Neuronal stem cell (in vitro differentiated cells): ENCODE data around the gene CRYBB2.

ENCODE experiments used
- DNase-seq: peaks from one replicate; pipeline ENCODE4 v3.0.0-alpha.2; 2013; ENCODE audit warnings: low spot score
- H2AFZ ChIP-seq: one replicate; pipeline ENCODE4 v1.6.1; 2013; ENCODE audit warnings: mild to moderate bottlenecking, low read length, inconsistent platforms
- H2AK5ac ChIP-seq: 2 replicates; pipeline ENCODE4 v1.6.1; 2013; ENCODE audit warnings: low read depth, mild to moderate bottlenecking, inconsistent platforms, low read length, moderate library complexity, mixed read lengths
- H2BK120ac ChIP-seq: 2 replicates; pipeline ENCODE4 v1.6.1; 2013; ENCODE audit warnings: low read depth, mild to moderate bottlenecking, inconsistent platforms, low read length, moderate library complexity, mixed read lengths
- H2BK12ac ChIP-seq: one replicate; pipeline ENCODE4 v1.6.1; 2013; ENCODE audit warnings: low read length, inconsistent platforms
- H2BK15ac ChIP-seq: 2 replicates; pipeline ENCODE4 v1.6.1; 2013; ENCODE audit warnings: mild to moderate bottlenecking, low read length, inconsistent platforms, mixed read lengths
- H2BK5ac ChIP-seq: one replicate; pipeline ENCODE4 v1.6.1; 2013; ENCODE audit warnings: inconsistent platforms, mild to moderate bottlenecking, low read length, moderate library complexity
- H3K14ac ChIP-seq: one replicate; pipeline ENCODE4 v1.6.1; 2013; ENCODE audit warnings: low read length, inconsistent platforms
- H3K18ac ChIP-seq: 2 replicates; pipeline ENCODE4 v1.6.1; 2013; ENCODE audit warnings: low read length, inconsistent platforms
- H3K23ac ChIP-seq: 2 replicates; pipeline ENCODE4 v1.6.1; 2013; ENCODE audit warnings: low read depth, mild to moderate bottlenecking, mixed read lengths, low read length, inconsistent platforms; ENCODE audit not compliant: poor library complexity
- H3K27ac ChIP-seq: replicated peaks from 3 replicates; pipeline ENCODE4 v1.5.1; 2013; ENCODE audit warnings: low read length, inconsistent platforms
- H3K27me3 ChIP-seq, 3 experiments: 2 replicates each; pipeline ENCODE4 v1.6.1; 2013; ENCODE audit warnings: low read length in 3 of 3, mild to moderate bottlenecking in 2 of 3, inconsistent platforms in 1 of 3, low read depth in 1 of 3, mixed read lengths in 1 of 3, moderate library complexity in 1 of 3; ENCODE audit not compliant: control insufficient read depth in 3 of 3, insufficient read depth in 3 of 3
- H3K36me3 ChIP-seq, 2 donors: replicated peaks in 1 of 2; 2 replicates each; pipeline ENCODE4 v1.6.1; 2013; ENCODE audit warnings: low read length in 2 of 2; ENCODE audit not compliant: control insufficient read depth in 2 of 2, insufficient read depth in 2 of 2
- H3K4ac ChIP-seq: 2 replicates; pipeline ENCODE4 v1.6.1; 2013; ENCODE audit warnings: inconsistent platforms, mild to moderate bottlenecking, low read length, moderate library complexity
- H3K4me1 ChIP-seq, 2 donors: 1 replicate in 1 of 2; 2 replicates in 1 of 2; pipeline ENCODE4 v1.6.1; 2013; ENCODE audit warnings: low read length in 2 of 2, low read depth in 1 of 2; ENCODE audit not compliant: control insufficient read depth in 2 of 2, insufficient read depth in 1 of 2
- H3K4me2 ChIP-seq: one replicate; pipeline ENCODE4 v1.6.1; 2013; ENCODE audit warnings: mild to moderate bottlenecking, low read length, inconsistent platforms; ENCODE audit not compliant: insufficient read depth, poor library complexity, severe bottlenecking
- H3K4me3 ChIP-seq, 2 donors: 2 replicates each; pipeline ENCODE4 v1.5.1; 2013; ENCODE audit warnings: low read length in 2 of 2, mild to moderate bottlenecking in 2 of 2, inconsistent platforms in 1 of 2, moderate library complexity in 1 of 2
- H3K79me1 ChIP-seq: one replicate; pipeline ENCODE4 v1.6.1; 2013; ENCODE audit warnings: low read depth, mild to moderate bottlenecking, inconsistent platforms, low read length, moderate library complexity
- H3K9ac ChIP-seq: one replicate; pipeline ENCODE4 v1.6.1; 2013; ENCODE audit warnings: mild to moderate bottlenecking, low read depth, low read length, inconsistent platforms; ENCODE audit not compliant: poor library complexity
- H3K9me3 ChIP-seq, 2 donors: replicated peaks in 1 of 2; 2 replicates each; pipeline versions ENCODE3 to v1.6.1; 2013; ENCODE audit warnings: low read length in 2 of 2, mild to moderate bottlenecking in 2 of 2, inconsistent platforms in 1 of 2, low read depth in 1 of 2, mixed read lengths in 1 of 2, moderate library complexity in 1 of 2; ENCODE audit not compliant: control insufficient read depth in 2 of 2, insufficient read depth in 1 of 2
- H4K8ac ChIP-seq: one replicate; pipeline ENCODE4 v1.6.1; 2013; ENCODE audit warnings: low read depth, mild to moderate bottlenecking, inconsistent platforms, low read length, moderate library complexity
- H4K91ac ChIP-seq: one replicate; pipeline ENCODE4 v1.6.1; 2013; ENCODE audit warnings: low read length, low read depth, mild to moderate bottlenecking, inconsistent platforms; ENCODE audit not compliant: poor library complexity
- WGBS, 2 donors: extraction: QIAGEN DNeasy Blood & Tissue Kit; methylation state at CpG; one replicate each; pipeline ENCODE4 v1.1.7; 2013; ENCODE audit warnings: missing lambda C conversion rate in 2 of 2, mixed read lengths in 1 of 2; ENCODE audit not compliant: insufficient read length in 2 of 2, insufficient replicate concordance in 1 of 2; ENCODE audit errors: extremely low coverage in 2 of 2; 5-methylcytosine and 5-hydroxymethylcytosine counted together

CRYBB2 gene

DNA sequence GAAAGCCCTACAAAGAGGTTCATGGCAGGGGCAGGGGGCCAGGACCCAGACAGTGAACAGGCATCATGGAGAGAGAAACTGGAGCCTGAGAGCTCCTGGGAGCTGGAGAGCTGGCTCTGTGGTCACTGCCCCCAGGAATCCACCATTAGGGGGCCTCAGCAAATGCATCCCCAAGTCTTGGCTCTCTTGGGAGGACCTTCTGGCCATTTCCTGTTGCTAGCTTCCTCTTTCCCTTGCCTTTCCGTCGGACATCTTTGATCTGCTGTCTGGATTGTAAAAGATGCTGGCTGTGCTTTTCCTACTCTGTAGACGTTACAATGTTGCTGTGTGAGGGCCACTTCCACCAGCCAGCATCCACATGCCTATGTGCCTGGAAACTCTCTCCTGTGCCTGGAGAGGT lies 7.1 kb upstream of the CRYBB2 start:
- Histone ChIP-seq H3K9me3 (peaks cover 0 to 9% of the 10 kb centered on the region in 2 donors), H4K8ac (no peak overlapping the region), H2BK15ac (no peak overlapping the region), H3K14ac (no peak overlapping the region), H2AFZ (peak overlapping the region; percentile 76), H3K18ac (no peak overlapping the region), H3K4me2 (no peak overlapping the region), H3K4me3 (peak overlapping the region in 1 of 2 donors; percentile 35), H3K4me1 (no peaks in the 10 kb centered on the region), H3K9ac (no peak overlapping the region), H2BK5ac (no peak overlapping the region), H3K23ac (no peak overlapping the region), H3K36me3 (no peaks in the 10 kb centered on the region), H3K27me3 (peaks cover 0 to 6% (median 0%) of the 10 kb centered on the region in 3 experiments), H2AK5ac (no peak overlapping the region), H3K79me1 (no peaks in the 10 kb centered on the region), H3K4ac (no peak overlapping the region), H2BK120ac (no peak overlapping the region), H2BK12ac (no peak overlapping the region), H3K27ac (no peak overlapping the region), H4K91ac (no peak overlapping the region)
- no peak for DNase-seq
- WGBS, 2 donors, result no CpG with 5 or more reads among the region's 3 CpGs

DNA sequence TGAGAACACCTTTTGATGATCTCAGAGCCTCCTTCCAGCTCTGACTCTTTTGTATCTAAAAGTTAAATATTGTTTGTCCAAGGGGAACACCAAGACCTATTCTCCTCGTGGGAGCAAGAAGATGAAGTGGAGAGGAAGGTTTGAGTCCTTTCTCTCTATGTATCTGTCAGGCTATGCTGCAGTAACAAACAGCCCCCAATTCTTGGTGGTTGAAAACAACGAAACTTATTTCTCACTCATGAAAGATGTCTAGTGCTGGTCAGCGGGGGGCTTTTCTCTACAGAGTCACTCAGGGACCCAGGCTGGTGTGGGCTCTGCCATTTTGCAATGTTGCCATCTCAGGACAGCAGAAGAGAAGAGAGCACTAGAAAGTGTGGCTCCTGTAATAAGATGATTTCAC lies 6.2 kb upstream of the CRYBB2 start:
- Histone ChIP-seq H2BK15ac (no peak overlapping the region), H3K18ac (no peak overlapping the region), H3K27me3 (peaks cover 0 to 6% (median 0%) of the 10 kb centered on the region in 3 experiments), H2AK5ac (no peak overlapping the region), H2AFZ (no peak overlapping the region), H3K9ac (no peak overlapping the region), H3K36me3 (no peaks in the 10 kb centered on the region), H3K4me1 (no peaks in the 10 kb centered on the region), H2BK5ac (no peak overlapping the region), H3K4me3 (no peak overlapping the region), H3K27ac (no peak overlapping the region), H3K4me2 (no peak overlapping the region), H2BK120ac (no peak overlapping the region), H3K23ac (no peak overlapping the region), H3K4ac (no peak overlapping the region), H3K9me3 (peaks cover 0 to 9% of the 10 kb centered on the region in 2 donors), H4K91ac (no peak overlapping the region), H3K14ac (no peak overlapping the region), H2BK12ac (no peak overlapping the region), H4K8ac (no peak overlapping the region), H3K79me1 (no peaks in the 10 kb centered on the region)
- no CpG with 5 or more reads among the region's 3 CpGs for WGBS, 2 donors
- DNase-seq, result no peak

DNA sequence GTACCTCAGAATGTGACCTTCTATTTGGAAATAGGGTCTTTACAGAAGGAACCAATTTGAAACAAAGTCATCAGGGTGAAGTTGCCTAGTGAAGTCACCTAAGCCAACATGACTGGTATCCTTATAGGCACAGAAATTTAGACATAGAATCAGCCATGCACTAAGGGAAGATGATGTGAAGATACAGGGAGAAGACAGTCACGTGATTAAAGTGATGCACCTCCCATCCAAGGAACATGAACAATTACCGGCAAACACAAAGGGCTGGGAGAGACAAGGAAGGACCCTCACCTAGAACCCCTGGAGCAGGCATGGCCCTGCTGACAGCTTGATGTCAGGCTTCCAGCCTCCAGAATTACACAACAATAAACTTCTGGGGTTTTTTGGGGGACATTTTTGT lies 3.2 kb upstream of the CRYBB2 start:
- Histone ChIP-seq H2BK12ac (no peak overlapping the region), H3K27ac (no peak overlapping the region), H3K9ac (no peak overlapping the region), H2BK15ac (no peak overlapping the region), H3K36me3 (no peaks in the 10 kb centered on the region), H3K23ac (no peak overlapping the region), H3K4me2 (no peak overlapping the region), H3K4ac (no peak overlapping the region), H2AFZ (no peak overlapping the region), H2BK120ac (no peak overlapping the region), H2AK5ac (no peak overlapping the region), H4K91ac (no peak overlapping the region), H3K4me3 (no peak overlapping the region), H2BK5ac (no peak overlapping the region), H3K27me3 (peaks cover 0 to 17% (median 0%) of the 10 kb centered on the region in 3 experiments), H3K18ac (no peak overlapping the region), H4K8ac (no peak overlapping the region), H3K9me3 (peaks cover 0 to 9% of the 10 kb centered on the region in 2 donors), H3K14ac (no peak overlapping the region), H3K4me1 (no peaks in the 10 kb centered on the region), H3K79me1 (no peaks in the 10 kb centered on the region)
- WGBS, 2 donors, result no CpG with 5 or more reads among the region's 2 CpGs
- no peak for DNase-seq

DNA sequence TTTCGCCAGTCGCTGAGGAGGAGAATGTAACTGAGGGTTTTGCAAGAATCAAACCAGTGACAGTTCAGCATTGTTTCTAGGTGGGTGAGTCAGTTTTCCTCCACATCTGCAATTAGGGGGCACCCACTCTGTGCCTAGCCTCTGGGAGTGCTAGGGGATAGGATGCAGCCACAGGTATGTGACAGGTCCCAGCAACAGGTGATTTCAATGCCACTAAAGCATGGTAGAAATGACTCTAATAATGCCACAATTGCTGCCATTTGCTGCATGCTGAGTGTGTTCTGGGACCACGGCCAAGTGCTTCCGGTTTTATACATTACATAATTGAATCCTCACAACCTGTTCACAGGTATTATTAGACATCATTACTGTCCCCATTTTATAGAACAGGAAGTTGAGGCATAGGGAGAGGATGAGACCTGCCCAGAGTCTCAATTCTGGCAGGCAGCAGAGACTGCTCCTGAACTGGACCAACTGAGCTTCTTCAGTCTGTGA lies 556 bp downstream of the CRYBB2 start:
- peaks cover 0 to 1% of the 10 kb centered on the region in 2 donors for H3K4me1 ChIP-seq
- no peak overlapping the region for H3K4ac ChIP-seq
- no CpG with 5 or more reads among the region's 4 CpGs for WGBS, 2 donors

More for the DNA sequence above, 556 bp downstream of the CRYBB2 start:
- DNase-seq, result no peak
- peak overlapping the region; percentile 49 for H3K18ac ChIP-seq
- no peak overlapping the region for H4K8ac ChIP-seq
- no peak overlapping the region for H3K27ac ChIP-seq
- no peak overlapping the region for H3K14ac ChIP-seq
- no peak overlapping the region for H3K9ac ChIP-seq
- no peak overlapping the region for H3K23ac ChIP-seq
- no peak overlapping the region for H4K91ac ChIP-seq
- H2BK12ac ChIP-seq, result no peak overlapping the region
- no peak overlapping the region for H2AFZ ChIP-seq
- peaks cover 0 to 20% (median 0%) of the 10 kb centered on the region in 3 experiments for H3K27me3 ChIP-seq
- no peaks in the 10 kb centered on the region for H3K36me3 ChIP-seq
- H3K9me3 ChIP-seq, result no peaks in the 10 kb centered on the region
- H2BK120ac ChIP-seq, result no peak overlapping the region
- no peak overlapping the region for H2AK5ac ChIP-seq
- no peak overlapping the region for H3K4me2 ChIP-seq
- H3K4me3 ChIP-seq, result no peak overlapping the region
- H3K79me1 ChIP-seq, result no peaks in the 10 kb centered on the region
- no peak overlapping the region for H2BK15ac ChIP-seq
- no peak overlapping the region for H2BK5ac ChIP-seq
